ENCODE results near the gene EEA1. TPM values are rescaled to one million over a fixed set of nuclear protein-coding genes. Genes with fewer than 3 reads are reported as not detected.

EEA1 gene
- total RNA-seq, 4 donors from 2014 or later: 24.7 to 45.0 (median 32.1) TPM

DNA sequence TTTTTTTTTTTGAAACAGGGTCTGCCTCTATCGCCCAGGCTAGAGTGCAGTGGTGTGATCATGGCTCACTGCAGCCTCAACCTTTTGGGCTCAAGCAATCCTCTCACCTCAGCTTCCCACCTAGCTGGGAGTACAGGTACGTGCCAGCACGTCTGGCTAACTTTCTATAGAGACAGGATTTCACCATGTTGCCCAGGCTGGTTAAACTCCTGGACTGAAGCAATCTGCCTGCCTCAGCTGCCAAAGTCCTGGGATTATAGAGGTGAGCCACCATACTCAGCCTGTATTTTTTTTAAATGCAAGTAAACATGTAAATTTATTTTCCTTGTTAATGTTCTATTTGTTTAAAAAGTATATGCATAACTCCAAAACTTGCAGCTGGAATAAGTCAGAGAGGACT, 80.4 kb downstream of the EEA1 start:
- WGBS, 2 donors: 87% methylated on average over 3 of the region's 3 CpGs
- intact Hi-C loops (cut with DNase I; ENCODE audit: low total_unique reads): no loop called here
- TF ChIP-seq POLR2A (IDR thresholded peaks at IDR 0.05): no peak
- TF ChIP-seq, protein P1, sequence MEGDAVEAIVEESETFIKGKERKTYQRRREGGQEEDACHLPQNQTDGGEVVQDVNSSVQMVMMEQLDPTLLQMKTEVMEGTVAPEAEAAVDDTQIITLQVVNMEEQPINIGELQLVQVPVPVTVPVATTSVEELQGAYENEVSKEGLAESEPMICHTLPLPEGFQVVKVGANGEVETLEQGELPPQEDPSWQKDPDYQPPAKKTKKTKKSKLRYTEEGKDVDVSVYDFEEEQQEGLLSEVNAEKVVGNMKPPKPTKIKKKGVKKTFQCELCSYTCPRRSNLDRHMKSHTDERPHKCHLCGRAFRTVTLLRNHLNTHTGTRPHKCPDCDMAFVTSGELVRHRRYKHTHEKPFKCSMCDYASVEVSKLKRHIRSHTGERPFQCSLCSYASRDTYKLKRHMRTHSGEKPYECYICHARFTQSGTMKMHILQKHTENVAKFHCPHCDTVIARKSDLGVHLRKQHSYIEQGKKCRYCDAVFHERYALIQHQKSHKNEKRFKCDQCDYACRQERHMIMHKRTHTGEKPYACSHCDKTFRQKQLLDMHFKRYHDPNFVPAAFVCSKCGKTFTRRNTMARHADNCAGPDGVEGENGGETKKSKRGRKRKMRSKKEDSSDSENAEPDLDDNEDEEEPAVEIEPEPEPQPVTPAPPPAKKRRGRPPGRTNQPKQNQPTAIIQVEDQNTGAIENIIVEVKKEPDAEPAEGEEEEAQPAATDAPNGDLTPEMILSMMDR (IDR thresholded peaks at IDR 0.05): no peak
- no peak for DNase-seq (ENCODE audit: low spot score in 2 of 2)
- no peak overlapping the region for H3K4me3 ChIP-seq (ENCODE audit: low read depth, poor library complexity, severe bottlenecking)

DNA sequence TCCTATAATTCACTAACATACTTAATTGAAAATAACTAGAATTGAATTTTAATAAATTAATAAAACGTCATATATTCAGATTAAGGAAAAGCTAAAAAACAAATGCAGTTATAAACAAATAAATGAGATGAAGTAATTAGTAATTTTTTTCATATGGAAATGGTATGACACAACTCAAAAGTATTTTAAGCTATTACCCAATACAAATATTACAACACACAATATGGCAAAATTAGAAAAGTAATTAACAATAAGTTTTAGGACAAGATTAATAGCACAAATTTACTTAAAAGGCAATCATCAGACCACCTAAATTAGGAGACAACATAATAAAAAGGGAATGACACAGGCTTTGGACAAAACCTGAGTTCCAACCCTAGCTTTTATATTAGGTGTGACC, 81.7 kb downstream of the EEA1 start:
- no peak for TF ChIP-seq POLR2A (IDR thresholded peaks at IDR 0.05)
- TF ChIP-seq, protein P1 (IDR thresholded peaks at IDR 0.05): no peak
- DNase-seq (ENCODE audit: low spot score in 2 of 2): no peak
- intact Hi-C loops (cut with DNase I; ENCODE audit: low total_unique reads): no loop called here
- H3K4me3 ChIP-seq (ENCODE audit: low read depth, poor library complexity, severe bottlenecking): no peak overlapping the region
- WGBS, 2 donors: 69 to 75% methylated on average over 1 of the region's 1 CpG

DNA sequence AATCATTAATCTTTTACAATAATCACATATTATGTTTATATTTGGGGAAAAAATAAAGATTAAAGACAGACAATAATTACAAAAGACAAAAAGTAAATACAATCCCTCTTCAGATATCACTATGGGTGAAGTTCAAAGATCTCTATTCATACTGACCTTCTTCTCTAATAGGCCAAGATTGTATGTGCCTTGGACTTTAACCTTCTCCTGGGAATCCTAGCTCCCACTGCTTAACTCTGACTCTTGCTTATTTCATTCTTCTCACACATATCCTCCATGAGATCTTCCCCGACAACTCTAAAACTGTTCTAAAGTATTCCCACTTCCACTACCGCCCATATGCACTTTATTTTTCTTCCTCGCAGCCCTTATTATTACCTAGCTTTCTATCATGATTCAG, 83.8 kb downstream of the EEA1 start:
- no peak for DNase-seq (ENCODE audit: low spot score in 2 of 2)
- intact Hi-C loops (cut with DNase I; ENCODE audit: low total_unique reads): no loop called here
- TF ChIP-seq, protein P1 (IDR thresholded peaks at IDR 0.05): no peak
- no peak for TF ChIP-seq POLR2A (IDR thresholded peaks at IDR 0.05)
- H3K4me3 ChIP-seq (ENCODE audit: low read depth, poor library complexity, severe bottlenecking): no peak overlapping the region
- 93 to 94% methylated on average over 3 of the region's 3 CpGs for WGBS, 2 donors

DNA sequence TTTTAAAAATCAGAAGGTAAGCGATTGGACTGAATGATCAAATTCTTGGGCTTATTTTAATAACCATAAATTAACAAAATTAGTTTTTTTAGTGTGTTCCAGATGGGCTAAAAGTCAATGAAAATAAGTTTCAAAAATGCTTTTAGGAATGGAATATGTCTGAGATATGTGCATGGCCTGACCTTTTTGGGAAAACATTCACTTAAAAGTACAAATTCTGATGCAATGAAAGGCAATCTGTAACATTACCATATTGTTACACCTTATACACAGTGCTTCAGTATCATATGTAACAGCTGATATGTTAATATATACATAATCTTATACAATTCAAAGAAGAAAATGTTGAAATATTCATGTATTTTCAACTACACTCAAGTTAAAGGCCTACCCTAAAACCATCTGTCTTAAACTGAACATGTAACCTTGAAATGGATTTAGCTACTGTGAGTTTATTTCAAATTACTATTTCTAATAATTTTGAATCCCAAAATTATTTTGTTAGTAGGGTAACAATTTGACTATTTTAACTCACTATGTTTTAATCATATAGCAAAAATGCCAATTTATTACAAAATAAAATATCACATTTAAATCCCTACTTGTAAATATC, 84.8 kb downstream of the EEA1 start:
- TF ChIP-seq, protein P1 (IDR thresholded peaks at IDR 0.05): no peak
- no peak for TF ChIP-seq POLR2A (IDR thresholded peaks at IDR 0.05)
- WGBS, 2 donors: 80 to 87% methylated on average over 1 of the region's 1 CpG
- no peak overlapping the region for H3K4me3 ChIP-seq (ENCODE audit: low read depth, poor library complexity, severe bottlenecking)
- intact Hi-C loops (cut with DNase I; ENCODE audit: low total_unique reads): no loop called here
- no peak for DNase-seq (ENCODE audit: low spot score in 2 of 2)

DNA sequence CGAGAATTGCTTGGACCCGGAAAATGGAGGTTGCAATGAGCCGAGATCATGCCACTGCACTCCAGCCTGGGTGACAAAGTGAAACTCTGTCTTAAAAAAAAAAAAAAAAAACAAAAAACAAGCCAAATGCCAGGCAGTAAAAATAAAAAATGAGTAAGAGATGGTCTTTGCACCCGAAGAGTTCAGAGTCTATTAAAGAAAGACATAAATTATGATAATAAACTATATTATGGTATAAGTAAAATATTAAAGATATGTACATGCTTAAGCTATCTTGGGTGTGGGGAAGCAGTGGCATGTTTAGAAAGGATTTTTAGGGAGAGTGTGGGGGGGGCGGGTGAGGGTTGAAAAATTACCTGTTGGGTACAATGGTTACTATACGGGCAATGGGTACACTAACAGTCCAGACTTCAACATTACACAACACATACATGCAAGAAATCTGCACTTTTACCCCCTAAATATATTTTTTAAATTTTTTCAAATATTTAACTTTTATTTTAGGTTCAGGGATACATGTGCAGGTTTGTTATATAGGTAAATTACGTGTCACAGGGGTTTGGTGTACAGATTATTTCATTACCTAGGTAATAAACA, 99.3 kb downstream of the EEA1 start:
- no peak for TF ChIP-seq POLR2A (IDR thresholded peaks at IDR 0.05)
- TF ChIP-seq, protein P1 (IDR thresholded peaks at IDR 0.05): no peak
- intact Hi-C loops (cut with DNase I; ENCODE audit: low total_unique reads): no loop called here
- WGBS, 2 donors: 97 to 98% methylated on average over 7 of the region's 7 CpGs

DNA sequence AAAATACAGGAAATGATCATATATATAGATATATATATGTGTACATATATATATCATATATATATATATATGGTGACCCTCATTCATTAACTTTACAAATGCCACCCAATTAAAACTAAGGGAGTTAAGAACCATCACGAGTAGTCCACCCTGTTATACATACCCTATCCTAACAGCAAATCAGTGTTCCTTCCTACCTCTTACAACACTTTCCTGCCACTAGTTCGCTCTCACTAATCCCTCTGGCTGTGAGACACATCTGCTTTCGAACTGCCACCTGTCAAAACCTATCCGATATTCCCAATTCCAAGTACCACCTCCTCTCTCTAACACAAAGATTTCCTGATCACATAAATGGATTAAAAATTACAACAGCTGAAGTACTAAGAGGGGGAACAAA, 100.5 kb downstream of the EEA1 start:
- no peak for DNase-seq (ENCODE audit: low spot score in 2 of 2)
- TF ChIP-seq, protein P1 (IDR thresholded peaks at IDR 0.05): no peak
- TF ChIP-seq POLR2A (IDR thresholded peaks at IDR 0.05): no peak
- intact Hi-C loops (cut with DNase I; ENCODE audit: low total_unique reads): no loop called here
- no peak overlapping the region for H3K4me3 ChIP-seq (ENCODE audit: low read depth, poor library complexity, severe bottlenecking)
- 90 to 93% methylated on average over 4 of the region's 4 CpGs for WGBS, 2 donors

More for the DNA sequence above, 99.3 kb downstream of the EEA1 start:
- DNase-seq (ENCODE audit: low spot score in 2 of 2): no peak
- H3K4me3 ChIP-seq (ENCODE audit: low read depth, poor library complexity, severe bottlenecking): no peak overlapping the region

All from lower leg skin (tissue), 4 donors.